ENCODE results near the gene CNTN6. TPM values are rescaled to one million over a fixed set of nuclear protein-coding genes. Genes with fewer than 3 reads are reported as not detected.
"Not testable (repeated sequence)": the region's sequence is repeated elsewhere in the genome, so short reads cannot be mapped to it uniquely, and the experiment has no call there.

CNTN6 gene
- total and polyA plus RNA-seq, 9 donors = 0.72 to 3.3 (median 1.2) TPM

DNA sequence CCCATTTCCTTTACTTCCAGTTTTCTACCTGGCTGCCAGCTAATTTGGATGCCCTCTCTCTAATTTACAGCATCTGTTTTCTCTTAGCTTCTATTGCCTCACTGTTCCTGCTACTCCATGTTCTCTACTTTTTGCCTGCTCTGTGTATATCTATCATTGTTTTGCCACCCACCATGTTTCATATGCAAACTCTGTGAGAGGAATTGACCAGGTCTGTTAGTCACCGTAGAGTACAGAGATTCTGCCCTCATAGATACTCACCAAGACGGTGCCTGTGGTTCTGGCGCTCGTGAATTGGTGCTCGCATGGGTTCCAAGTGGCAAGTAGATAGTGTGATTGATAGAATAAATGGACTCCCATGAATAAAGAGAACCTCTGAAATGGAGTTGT is 288.8 kb downstream of the CNTN6 start:
- WGBS (ENCODE audit: insufficient coverage) = 50% methylated on average over 2 of the region's 5 CpGs

DNA sequence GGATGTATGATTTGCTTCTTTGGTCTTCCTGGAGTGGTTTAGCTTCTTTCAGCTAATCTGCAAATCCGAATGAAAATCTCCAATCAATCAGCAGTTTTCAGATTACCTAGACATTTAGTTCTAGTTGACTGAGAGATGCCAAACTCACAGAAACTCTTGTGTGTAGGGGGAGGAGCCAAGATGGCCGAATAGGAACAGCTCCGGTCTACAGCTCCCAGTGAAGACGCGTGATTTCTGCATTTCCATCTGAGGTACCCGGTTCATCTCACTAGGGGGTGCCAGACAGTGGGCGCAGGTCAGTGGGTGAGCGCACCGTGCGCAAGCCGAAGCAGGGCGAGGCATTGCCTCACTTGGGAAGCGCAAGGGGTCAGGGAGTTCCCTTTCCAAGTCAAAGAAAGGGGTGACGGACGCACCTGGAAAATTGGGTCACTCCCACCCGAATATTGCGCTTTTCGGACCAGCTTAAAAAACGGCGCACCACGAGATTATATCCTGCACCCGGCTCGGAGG is 294.6 kb downstream of the CNTN6 start:
- 97% methylated on average over 8 of the region's 23 CpGs for WGBS (ENCODE audit: insufficient coverage)
- H3K9me3 ChIP-seq (replicated peaks; ENCODE audit: control insufficient read depth, low read depth, low read length); H3K36me3 ChIP-seq (ENCODE audit: control insufficient read depth, insufficient read depth, low read length); H3K4me3 ChIP-seq (ENCODE audit: low read length); H3K27me3 ChIP-seq (ENCODE audit: control insufficient read depth, insufficient read depth, low read length); DNase-seq; H3K27ac ChIP-seq (ENCODE audit: low read length); H3K4me1 ChIP-seq (ENCODE audit: control insufficient read depth, insufficient read depth, low read length): not testable (repeated sequence)

More for the DNA sequence above, 288.8 kb downstream of the CNTN6 start:
- Histone ChIP-seq H3K4me1 (ENCODE audit: control insufficient read depth, insufficient read depth, low read length) (no peaks in the 10 kb centered on the region), H3K36me3 (ENCODE audit: control insufficient read depth, insufficient read depth, low read length) (no peaks in the 10 kb centered on the region), H3K9me3 (replicated peaks; ENCODE audit: control insufficient read depth, low read depth, low read length) (no peaks in the 10 kb centered on the region), H3K27ac (ENCODE audit: low read length) (no peak overlapping the region), H3K4me3 (ENCODE audit: low read length) (no peak overlapping the region), H3K27me3 (ENCODE audit: control insufficient read depth, insufficient read depth, low read length) (no peaks in the 10 kb centered on the region)
- DNase-seq = no peak

GRCh38 chr3:1394188-1394587 is 301.4 kb downstream of the CNTN6 start:
- Histone ChIP-seq H3K27ac (ENCODE audit: low read length) (no peak overlapping the region), H3K4me1 (ENCODE audit: control insufficient read depth, insufficient read depth, low read length) (no peaks in the 10 kb centered on the region), H3K4me3 (ENCODE audit: low read length) (no peak overlapping the region), H3K36me3 (ENCODE audit: control insufficient read depth, insufficient read depth, low read length) (no peaks in the 10 kb centered on the region), H3K9me3 (replicated peaks; ENCODE audit: control insufficient read depth, low read depth, low read length) (no peaks in the 10 kb centered on the region), H3K27me3 (ENCODE audit: control insufficient read depth, insufficient read depth, low read length) (no peaks in the 10 kb centered on the region)
- no peak for DNase-seq
- WGBS (ENCODE audit: insufficient coverage) = 98% methylated on average over 13 of the region's 19 CpGs

GRCh38 chr3:1400571-1400970 is 307.7 kb downstream of the CNTN6 start:
- no peak overlapping the region for H3K4me3 ChIP-seq (ENCODE audit: low read length)
- H3K36me3 ChIP-seq (ENCODE audit: control insufficient read depth, insufficient read depth, low read length) = no peaks in the 10 kb centered on the region
- H3K27ac ChIP-seq (ENCODE audit: low read length) = no peak overlapping the region
- no peaks in the 10 kb centered on the region for H3K27me3 ChIP-seq (ENCODE audit: control insufficient read depth, insufficient read depth, low read length)
- H3K9me3 ChIP-seq (replicated peaks; ENCODE audit: control insufficient read depth, low read depth, low read length) = no peaks in the 10 kb centered on the region
- WGBS (ENCODE audit: insufficient coverage) = no CpG with 5 or more reads among the region's 3 CpGs
- H3K4me1 ChIP-seq (ENCODE audit: control insufficient read depth, insufficient read depth, low read length) = no peaks in the 10 kb centered on the region
- no peak for DNase-seq

GRCh38 chr3:1404270-1404962 is 311.6 kb downstream of the CNTN6 start:
- DNase-seq = no peak

GRCh38 chr3:1406250-1406649 is 313.4 kb downstream of the CNTN6 start:
- Histone ChIP-seq H3K4me1 (ENCODE audit: control insufficient read depth, insufficient read depth, low read length) (no peaks in the 10 kb centered on the region), H3K27me3 (ENCODE audit: control insufficient read depth, insufficient read depth, low read length) (no peaks in the 10 kb centered on the region), H3K4me3 (ENCODE audit: low read length) (no peak overlapping the region), H3K36me3 (ENCODE audit: control insufficient read depth, insufficient read depth, low read length) (no peaks in the 10 kb centered on the region), H3K9me3 (replicated peaks; ENCODE audit: control insufficient read depth, low read depth, low read length) (no peaks in the 10 kb centered on the region), H3K27ac (ENCODE audit: low read length) (no peak overlapping the region)
- DNase-seq = no peak

More at GRCh38 chr3:1404270-1404962, 311.6 kb downstream of the CNTN6 start:
- H3K36me3 ChIP-seq (ENCODE audit: control insufficient read depth, insufficient read depth, low read length) = no peaks in the 10 kb centered on the region
- no peak overlapping the region for H3K27ac ChIP-seq (ENCODE audit: low read length)
- H3K4me1 ChIP-seq (ENCODE audit: control insufficient read depth, insufficient read depth, low read length) = no peaks in the 10 kb centered on the region
- H3K4me3 ChIP-seq (ENCODE audit: low read length) = no peak overlapping the region
- no peaks in the 10 kb centered on the region for H3K9me3 ChIP-seq (replicated peaks; ENCODE audit: control insufficient read depth, low read depth, low read length)
- no CpG with 5 or more reads among the region's 2 CpGs for WGBS (ENCODE audit: insufficient coverage)
- H3K27me3 ChIP-seq (ENCODE audit: control insufficient read depth, insufficient read depth, low read length) = no peaks in the 10 kb centered on the region

DNA sequence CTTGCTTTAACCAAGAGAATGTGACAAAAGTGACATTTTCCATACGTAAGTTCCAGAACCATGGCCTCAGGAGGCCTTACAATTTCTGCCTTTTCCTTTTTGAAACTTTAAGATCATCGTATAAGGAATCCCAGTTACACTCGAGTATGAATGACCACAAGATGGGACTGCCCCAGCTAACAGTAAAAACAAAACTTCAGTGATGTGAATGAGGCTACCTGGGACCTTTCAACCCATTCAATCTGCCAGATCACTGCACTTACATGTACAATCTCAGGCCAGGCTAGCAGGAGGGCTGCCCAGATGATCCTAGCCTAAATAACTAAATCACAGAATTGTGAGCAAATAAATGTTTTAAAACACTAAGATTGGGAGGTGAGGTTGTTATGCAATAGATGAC is 328.8 kb downstream of the CNTN6 start:
- H3K36me3 ChIP-seq (ENCODE audit: control insufficient read depth, insufficient read depth, low read length) = no peaks in the 10 kb centered on the region
- no peak for DNase-seq
- no peaks in the 10 kb centered on the region for H3K27me3 ChIP-seq (ENCODE audit: control insufficient read depth, insufficient read depth, low read length)
- H3K27ac ChIP-seq (ENCODE audit: low read length) = no peak overlapping the region
- H3K4me3 ChIP-seq (ENCODE audit: low read length) = no peak overlapping the region
- H3K9me3 ChIP-seq (replicated peaks; ENCODE audit: control insufficient read depth, low read depth, low read length) = no peaks in the 10 kb centered on the region
- WGBS (ENCODE audit: insufficient coverage) = 82% methylated on average over 2 of the region's 3 CpGs
- H3K4me1 ChIP-seq (ENCODE audit: control insufficient read depth, insufficient read depth, low read length) = no peaks in the 10 kb centered on the region

- DNase-seq = no peak
- no CpG with 5 or more reads among the region's 3 CpGs for WGBS (ENCODE audit: insufficient coverage)
- Histone ChIP-seq H3K27ac (ENCODE audit: low read length) (no peak overlapping the region), H3K4me3 (ENCODE audit: low read length) (no peak overlapping the region), H3K4me1 (ENCODE audit: control insufficient read depth, insufficient read depth, low read length) (no peaks in the 10 kb centered on the region), H3K27me3 (ENCODE audit: control insufficient read depth, insufficient read depth, low read length) (no peaks in the 10 kb centered on the region), H3K9me3 (replicated peaks; ENCODE audit: control insufficient read depth, low read depth, low read length) (no peaks in the 10 kb centered on the region), H3K36me3 (ENCODE audit: control insufficient read depth, insufficient read depth, low read length) (no peaks in the 10 kb centered on the region)
These were observed 330.8 kb downstream of the CNTN6 start for GRCh38 chr3:1423566-1424089.

DNA sequence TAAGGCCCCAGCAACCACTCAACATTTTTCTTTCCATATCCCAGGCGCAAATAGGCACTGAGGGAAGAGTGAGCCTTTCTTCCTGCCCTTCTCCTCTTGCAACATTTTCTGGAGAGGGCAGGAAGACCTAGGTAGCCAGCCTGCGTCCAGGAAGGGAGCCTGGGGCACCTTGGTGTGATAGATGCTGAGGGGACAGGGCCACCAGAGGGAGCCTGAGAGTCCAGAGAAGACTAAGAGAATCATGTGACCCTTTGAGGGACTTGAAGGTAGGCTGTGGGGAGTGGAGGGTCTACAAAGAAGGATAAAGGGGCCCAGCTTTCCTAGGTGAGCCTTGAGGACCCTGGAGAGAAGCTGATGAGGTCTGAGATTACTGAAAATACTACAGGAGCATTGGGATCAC is 346.6 kb downstream of the CNTN6 start:
- H3K9me3 ChIP-seq (replicated peaks; ENCODE audit: control insufficient read depth, low read depth, low read length) = no peaks in the 10 kb centered on the region
- no peaks in the 10 kb centered on the region for H3K36me3 ChIP-seq (ENCODE audit: control insufficient read depth, insufficient read depth, low read length)
- 63% methylated on average over 1 of the region's 2 CpGs for WGBS (ENCODE audit: insufficient coverage)
- H3K27me3 ChIP-seq (ENCODE audit: control insufficient read depth, insufficient read depth, low read length) = no peaks in the 10 kb centered on the region
- no peak overlapping the region for H3K4me3 ChIP-seq (ENCODE audit: low read length)
- H3K27ac ChIP-seq (ENCODE audit: low read length) = no peak overlapping the region
- DNase-seq = no peak
- no peaks in the 10 kb centered on the region for H3K4me1 ChIP-seq (ENCODE audit: control insufficient read depth, insufficient read depth, low read length)

DNA sequence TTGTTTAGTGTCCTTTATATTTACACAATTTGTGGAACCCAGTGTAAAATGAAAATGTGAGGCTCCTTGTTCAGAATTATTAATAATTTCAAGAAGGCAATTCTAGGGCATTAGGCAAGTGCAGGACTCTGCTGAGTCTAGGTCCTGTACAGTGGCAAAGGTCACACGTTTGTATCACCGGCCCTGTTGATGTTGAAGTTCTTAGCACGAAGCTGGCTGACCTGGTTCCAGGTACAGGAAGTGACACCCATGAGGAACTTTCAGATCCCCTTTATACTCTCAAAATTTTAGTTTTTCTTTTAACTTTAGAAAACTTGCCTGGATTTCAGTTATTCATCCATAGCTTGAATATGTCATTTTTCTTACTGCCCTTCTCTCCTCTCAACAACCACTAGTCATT is 349.4 kb downstream of the CNTN6 start:
- no peak overlapping the region for H3K27ac ChIP-seq (ENCODE audit: low read length)
- DNase-seq = no peak
- H3K4me1 ChIP-seq (ENCODE audit: control insufficient read depth, insufficient read depth, low read length) = no peaks in the 10 kb centered on the region
- no peaks in the 10 kb centered on the region for H3K36me3 ChIP-seq (ENCODE audit: control insufficient read depth, insufficient read depth, low read length)
- WGBS (ENCODE audit: insufficient coverage) = 75% methylated on average over 2 of the region's 3 CpGs
- H3K9me3 ChIP-seq (replicated peaks; ENCODE audit: control insufficient read depth, low read depth, low read length) = no peaks in the 10 kb centered on the region
- no peaks in the 10 kb centered on the region for H3K27me3 ChIP-seq (ENCODE audit: control insufficient read depth, insufficient read depth, low read length)
- no peak overlapping the region for H3K4me3 ChIP-seq (ENCODE audit: low read length)

Measured in muscle of leg (tissue), 11 donors.